Measurements from ENCODE around the gene TTBK1. TPM values are rescaled to one million over a fixed set of nuclear protein-coding genes. Genes with fewer than 3 reads are reported as not detected.

TTBK1 gene
- total and polyA plus RNA-seq, 2 donors (not counting 1 experiment from before 2014, with no cell fraction given): under 0.01 TPM; not detected in 1

DNA sequence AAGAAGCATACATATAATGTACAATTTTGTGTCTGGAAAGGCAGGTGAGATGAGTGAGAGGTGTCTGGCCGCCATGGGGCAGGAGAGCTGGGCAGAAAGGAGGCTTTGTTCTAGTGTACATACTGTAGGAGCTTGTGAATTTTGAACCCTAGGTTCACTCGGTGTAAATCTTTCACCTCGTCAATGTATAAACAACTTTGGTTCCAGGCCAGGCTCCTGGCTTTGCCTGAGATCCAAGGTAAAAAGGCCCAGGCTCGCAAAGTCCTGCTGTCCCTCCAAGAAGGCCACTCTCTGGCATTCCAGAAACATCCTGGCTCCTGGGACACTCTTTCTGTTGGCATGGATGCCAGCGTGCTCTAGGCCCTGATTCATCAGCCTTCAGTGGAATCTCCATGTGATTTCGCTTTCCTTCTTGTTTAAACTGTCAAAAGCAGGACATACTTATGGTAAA is 47.6 kb downstream of the TTBK1 start:
- no peak overlapping the region for H3K9ac ChIP-seq (ENCODE audit: insufficient read depth, low read length)
- no peak for TF ChIP-seq EZH2 (IDR thresholded peaks at IDR 0.05; ENCODE audit: low read length, missing control alignments)
- TF ChIP-seq CTCF (conservative IDR thresholded peaks at IDR 0.05 in 1 of 2, IDR thresholded peaks at IDR 0.05 in 1 of 2; ENCODE audit: low read depth in 1 of 2, low read length in 2 of 2): no peak
- no peak overlapping the region for H3K27ac ChIP-seq (ENCODE audit: insufficient read depth, low read length)
- H2AFZ ChIP-seq (ENCODE audit: low read length): no peak overlapping the region
- H3K79me2 ChIP-seq (ENCODE audit: control insufficient read depth, insufficient read depth, low read length): no peaks in the 10 kb centered on the region
- H3K4me1 ChIP-seq (ENCODE audit: control insufficient read depth, extremely low read depth, insufficient read depth, low read length): no peaks in the 10 kb centered on the region
- H3K36me3 ChIP-seq (ENCODE audit: control insufficient read depth, insufficient read depth, low read length): no peaks in the 10 kb centered on the region
- H3K9me3 ChIP-seq (ENCODE audit: control insufficient read depth, insufficient read depth, low read depth, low read length): no peaks in the 10 kb centered on the region
- no peak for DNase-seq (ENCODE audit: low read depth in 2 of 2)
- peaks cover 5% of the 10 kb centered on the region for H3K27me3 ChIP-seq (ENCODE audit: control insufficient read depth, insufficient read depth, low read length)
- H3K4me3 ChIP-seq (replicated peaks in 1 of 4; ENCODE audit: control extremely low read depth in 1 of 4, insufficient read depth in 1 of 4, low read depth in 3 of 4, low read length in 4 of 4): no peak overlapping the region
- no peaks in the 10 kb centered on the region for H4K20me1 ChIP-seq (ENCODE audit: control insufficient read depth, extremely low read depth, insufficient read depth, low read length)
- H3K4me2 ChIP-seq (ENCODE audit: extremely low read depth, insufficient read depth, low read length): no peak overlapping the region

DNA sequence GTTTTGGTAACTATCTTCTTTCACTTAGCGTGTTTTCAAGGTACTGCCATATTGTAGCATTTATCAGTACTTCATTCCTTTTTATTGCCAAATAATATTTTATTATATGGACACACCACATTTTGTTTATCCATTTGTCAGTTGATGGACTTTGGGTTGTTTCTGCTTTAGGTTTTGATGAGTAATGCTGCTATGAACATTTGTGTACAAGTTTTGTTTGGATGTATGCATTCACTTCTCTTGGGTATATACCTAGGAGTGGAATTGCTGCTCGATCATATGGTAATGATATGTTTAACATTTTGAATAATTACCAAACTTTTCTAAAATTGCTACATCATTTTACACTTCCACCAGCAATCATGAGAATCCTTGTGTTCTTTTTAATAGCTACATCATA is 48.4 kb downstream of the TTBK1 start:
- no peaks in the 10 kb centered on the region for H3K4me1 ChIP-seq (ENCODE audit: control insufficient read depth, extremely low read depth, insufficient read depth, low read length)
- peaks cover 2% of the 10 kb centered on the region for H3K27me3 ChIP-seq (ENCODE audit: control insufficient read depth, insufficient read depth, low read length)
- TF ChIP-seq EZH2 (IDR thresholded peaks at IDR 0.05; ENCODE audit: low read length, missing control alignments): no peak
- no peak overlapping the region for H3K4me2 ChIP-seq (ENCODE audit: extremely low read depth, insufficient read depth, low read length)
- no peaks in the 10 kb centered on the region for H3K9me3 ChIP-seq (ENCODE audit: control insufficient read depth, insufficient read depth, low read depth, low read length)
- no peak overlapping the region for H3K4me3 ChIP-seq (replicated peaks in 1 of 4; ENCODE audit: control extremely low read depth in 1 of 4, insufficient read depth in 1 of 4, low read depth in 3 of 4, low read length in 4 of 4)
- no peak overlapping the region for H3K9ac ChIP-seq (ENCODE audit: insufficient read depth, low read length)
- DNase-seq (ENCODE audit: low read depth in 2 of 2): no peak
- H3K27ac ChIP-seq (ENCODE audit: insufficient read depth, low read length): no peak overlapping the region
- no peak overlapping the region for H2AFZ ChIP-seq (ENCODE audit: low read length)
- H3K36me3 ChIP-seq (ENCODE audit: control insufficient read depth, insufficient read depth, low read length): no peaks in the 10 kb centered on the region
- no peaks in the 10 kb centered on the region for H3K79me2 ChIP-seq (ENCODE audit: control insufficient read depth, insufficient read depth, low read length)
- no peaks in the 10 kb centered on the region for H4K20me1 ChIP-seq (ENCODE audit: control insufficient read depth, extremely low read depth, insufficient read depth, low read length)

DNA sequence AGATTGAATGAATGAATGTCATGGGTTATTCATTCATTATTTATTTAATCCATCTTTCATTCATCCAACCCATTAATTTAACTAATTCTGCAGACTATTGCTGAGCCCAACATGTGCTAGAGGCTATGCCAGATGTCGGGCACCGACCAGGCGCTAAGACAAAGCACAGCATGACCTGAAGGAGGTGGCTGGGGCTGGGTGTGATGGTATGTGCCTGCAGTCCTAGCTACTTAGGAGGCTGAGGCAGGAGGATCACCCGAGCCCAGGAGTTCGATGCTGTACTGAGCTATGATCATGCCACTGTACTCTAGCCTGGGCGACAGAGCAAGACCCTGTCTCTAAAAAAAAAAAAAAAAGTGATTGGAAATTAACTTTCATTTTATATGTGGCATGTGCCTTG is 49.1 kb downstream of the TTBK1 start:
- Histone ChIP-seq H3K27ac (ENCODE audit: insufficient read depth, low read length) (no peak overlapping the region), H3K36me3 (ENCODE audit: control insufficient read depth, insufficient read depth, low read length) (no peaks in the 10 kb centered on the region), H3K9ac (ENCODE audit: insufficient read depth, low read length) (no peak overlapping the region), H2AFZ (ENCODE audit: low read length) (no peak overlapping the region), H3K4me2 (ENCODE audit: extremely low read depth, insufficient read depth, low read length) (no peak overlapping the region), H3K4me3 (replicated peaks in 1 of 4; ENCODE audit: control extremely low read depth in 1 of 4, insufficient read depth in 1 of 4, low read depth in 3 of 4, low read length in 4 of 4) (no peak overlapping the region), H3K79me2 (ENCODE audit: control insufficient read depth, insufficient read depth, low read length) (no peaks in the 10 kb centered on the region), H3K9me3 (ENCODE audit: control insufficient read depth, insufficient read depth, low read depth, low read length) (no peaks in the 10 kb centered on the region), H4K20me1 (ENCODE audit: control insufficient read depth, extremely low read depth, insufficient read depth, low read length) (no peaks in the 10 kb centered on the region), H3K27me3 (ENCODE audit: control insufficient read depth, insufficient read depth, low read length) (peaks cover 2% of the 10 kb centered on the region), H3K4me1 (ENCODE audit: control insufficient read depth, extremely low read depth, insufficient read depth, low read length) (no peaks in the 10 kb centered on the region)
- no peak for DNase-seq (ENCODE audit: low read depth in 2 of 2)
- TF ChIP-seq CTCF (conservative IDR thresholded peaks at IDR 0.05 in 1 of 2, IDR thresholded peaks at IDR 0.05 in 1 of 2; ENCODE audit: low read depth in 1 of 2, low read length in 2 of 2) (no peak), EZH2 (IDR thresholded peaks at IDR 0.05; ENCODE audit: low read length, missing control alignments) (no peak)

Measured in fibroblast of lung (primary cell).